Peyer's patch (tissue), 4 donors: ENCODE measurements around the gene TBC1D2.

ENCODE experiments used
- POLR2A ChIP-seq, 2 donors: fragments of 450-650 bp; IDR thresholded peaks; one replicate each; pipeline ENCODE4 v1.5.1; 2017; ENCODE audit warnings: antibody characterized with exemption in 2 of 2, mild to moderate bottlenecking in 2 of 2, moderate library complexity in 2 of 2
- TF ChIP-seq, protein P1 (sequence below), 6 experiments: fragments of 450-650 bp in 4 of 6; fragments of 200-600 bp in 2 of 6; sonication (generic) in 1 of 6; IDR thresholded peaks; one replicate each; pipeline ENCODE4 v1.5.1; 2017 to 2019; ENCODE audit warnings: antibody characterized with exemption in 6 of 6, mild to moderate bottlenecking in 3 of 6, moderate library complexity in 1 of 6

DNA sequence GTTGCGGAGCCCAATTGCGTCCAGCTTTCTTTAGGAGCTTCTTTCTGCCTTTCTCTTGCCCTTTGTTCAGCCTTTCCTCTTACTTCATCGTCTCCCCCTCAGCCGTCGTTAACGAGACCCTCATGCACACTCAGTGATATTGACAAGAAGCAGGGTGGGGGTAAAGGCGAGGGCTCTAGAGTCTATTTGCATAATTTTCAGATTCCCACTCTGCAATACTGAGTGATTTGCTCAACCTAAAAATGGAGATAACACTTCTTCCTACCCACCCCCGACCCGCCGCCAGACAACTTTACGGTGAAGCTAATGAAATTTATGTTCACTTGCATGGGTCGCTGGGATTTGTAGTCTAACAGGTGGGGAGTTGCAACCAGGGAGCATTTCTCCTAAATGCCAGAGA lies 1.3 kb upstream of the TBC1D2 start:
- peak in 1 of 2 donors; percentile 23 for TF ChIP-seq POLR2A (IDR thresholded peaks at IDR 0.05)
- TF ChIP-seq, protein P1, sequence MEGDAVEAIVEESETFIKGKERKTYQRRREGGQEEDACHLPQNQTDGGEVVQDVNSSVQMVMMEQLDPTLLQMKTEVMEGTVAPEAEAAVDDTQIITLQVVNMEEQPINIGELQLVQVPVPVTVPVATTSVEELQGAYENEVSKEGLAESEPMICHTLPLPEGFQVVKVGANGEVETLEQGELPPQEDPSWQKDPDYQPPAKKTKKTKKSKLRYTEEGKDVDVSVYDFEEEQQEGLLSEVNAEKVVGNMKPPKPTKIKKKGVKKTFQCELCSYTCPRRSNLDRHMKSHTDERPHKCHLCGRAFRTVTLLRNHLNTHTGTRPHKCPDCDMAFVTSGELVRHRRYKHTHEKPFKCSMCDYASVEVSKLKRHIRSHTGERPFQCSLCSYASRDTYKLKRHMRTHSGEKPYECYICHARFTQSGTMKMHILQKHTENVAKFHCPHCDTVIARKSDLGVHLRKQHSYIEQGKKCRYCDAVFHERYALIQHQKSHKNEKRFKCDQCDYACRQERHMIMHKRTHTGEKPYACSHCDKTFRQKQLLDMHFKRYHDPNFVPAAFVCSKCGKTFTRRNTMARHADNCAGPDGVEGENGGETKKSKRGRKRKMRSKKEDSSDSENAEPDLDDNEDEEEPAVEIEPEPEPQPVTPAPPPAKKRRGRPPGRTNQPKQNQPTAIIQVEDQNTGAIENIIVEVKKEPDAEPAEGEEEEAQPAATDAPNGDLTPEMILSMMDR (IDR thresholded peaks at IDR 0.05) = no peak
